ENCODE measurements around the gene ARHGAP6. TPM values are rescaled to one million over a fixed set of nuclear protein-coding genes. Genes with fewer than 3 reads are reported as not detected.
"Not testable (repeated sequence)": the region's sequence is repeated elsewhere in the genome, so short reads cannot be mapped to it uniquely, and the experiment has no call there.

Gene ARHGAP6
- total and polyA plus RNA-seq, 9 of the 15 experiments (the other 6 are each of a cell fraction or from before 2014, with no cell fraction given) = 12.5 to 63.6 (median 41.8) TPM

DNA sequence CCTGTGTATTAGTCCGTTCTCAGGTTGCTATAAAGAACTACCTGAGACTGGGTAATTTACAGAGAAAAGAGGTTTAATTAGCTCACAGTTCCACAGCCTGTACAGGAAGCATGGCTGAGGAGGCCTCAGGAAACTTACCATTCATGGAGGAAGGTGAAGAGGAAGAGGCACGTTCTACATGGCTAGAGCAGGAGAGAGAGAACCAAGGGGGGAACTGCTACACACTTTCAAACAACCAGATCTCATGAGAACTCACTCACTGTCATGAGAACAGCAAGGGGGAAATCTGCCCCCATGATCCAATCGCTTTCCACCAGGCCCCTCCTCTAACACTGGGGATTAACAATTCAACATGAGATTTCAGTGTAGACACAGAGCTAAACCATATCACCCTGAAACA is 51.5 kb downstream of the ARHGAP6 start:
- H3K4me1 ChIP-seq (replicated peaks in 1 of 2; ENCODE audit: control insufficient read depth in 2 of 2, insufficient read depth in 2 of 2, low read length in 2 of 2); in situ Hi-C loops (cut with MboI); H3K9ac ChIP-seq (ENCODE audit: insufficient read depth in 1 of 2, low read depth in 2 of 2, low read length in 2 of 2); POLR2A ChIA-PET; CTCF ChIA-PET (ENCODE audit: low intra/inter-chr PET ratio); H2AFZ ChIP-seq (ENCODE audit: low read depth, low read length); DNase-seq (ENCODE audit: extremely low read depth in 1 of 4, low spot score in 3 of 4); H4K20me1 ChIP-seq (replicated peaks; ENCODE audit: control insufficient read depth, insufficient read depth, low read length); H3K4me3 ChIP-seq; FAIRE-seq; H3K27ac ChIP-seq (ENCODE audit: extremely low read depth, low read depth, low read length); ATAC-seq; H3K4me2 ChIP-seq (ENCODE audit: insufficient read depth, low read length); H3K36me3 ChIP-seq (ENCODE audit: control insufficient read depth, insufficient read depth, low read length); intact Hi-C loops (cut with micrococcal nuclease); H3K9me3 ChIP-seq (replicated peaks; ENCODE audit: control insufficient read depth, insufficient read depth, low read depth, low read length); BruUV-seq (replicated peaks); H3K9me1 ChIP-seq (ENCODE audit: control insufficient read depth, insufficient read depth, low read length); H3K79me2 ChIP-seq (ENCODE audit: control insufficient read depth, insufficient read depth, low read length); H3K27me3 ChIP-seq (ENCODE audit: control insufficient read depth in 2 of 2, insufficient read depth in 2 of 2, low read length in 2 of 2): not testable (repeated sequence)
- 0% methylated on average over 2 of the region's 3 CpGs for WGBS (ENCODE audit: insufficient coverage, low coverage, missing lambda C conversion rate)
- TF ChIP-seq ZNF431 (CRISPR knock-in tag; IDR thresholded peaks at IDR 0.05) = peak; percentile 94

DNA sequence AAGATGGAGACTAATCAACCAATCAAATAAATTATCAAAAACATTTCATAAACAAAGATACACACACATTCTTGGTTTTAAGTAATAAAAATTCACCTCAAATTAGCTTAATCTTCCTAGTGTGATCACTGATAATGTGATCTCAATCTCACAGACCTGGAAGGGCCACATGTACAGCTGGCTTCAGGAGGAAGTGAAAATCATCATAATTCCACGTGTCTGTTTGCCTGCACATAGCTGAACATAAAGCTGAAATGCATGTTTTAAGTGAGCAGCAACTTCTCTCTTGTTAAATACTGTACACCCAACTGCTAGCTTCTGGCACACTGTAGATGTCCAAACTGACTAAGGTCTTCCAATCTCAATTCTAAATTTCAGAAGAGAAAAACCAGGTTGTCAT is 53.8 kb downstream of the ARHGAP6 start:
- H3K4me1 ChIP-seq (replicated peaks in 1 of 2; ENCODE audit: control insufficient read depth in 2 of 2, insufficient read depth in 2 of 2, low read length in 2 of 2) = no peaks in the 10 kb centered on the region
- H3K27ac ChIP-seq (ENCODE audit: extremely low read depth, low read depth, low read length) = no peak overlapping the region
- no peaks in the 10 kb centered on the region for H3K9me1 ChIP-seq (ENCODE audit: control insufficient read depth, insufficient read depth, low read length)
- no peak overlapping the region for H2AFZ ChIP-seq (ENCODE audit: low read depth, low read length)
- H3K4me2 ChIP-seq (ENCODE audit: insufficient read depth, low read length) = no peak overlapping the region
- ATAC-seq (no peak), FAIRE-seq (no peak), DNase-seq (ENCODE audit: extremely low read depth in 1 of 4, low spot score in 3 of 4) (no peak)
- BruUV-seq (replicated peaks) = no TSS peak
- ChIA-PET POLR2A (interaction anchor here (0.6 kb wide), 2 partner anchors 38 to 305 kb away, joined by 4 read pairs; no protein-coding TSS in a partner anchor), CTCF (ENCODE audit: low intra/inter-chr PET ratio) (no interaction called here)
- H3K9ac ChIP-seq (ENCODE audit: insufficient read depth in 1 of 2, low read depth in 2 of 2, low read length in 2 of 2) = no peak overlapping the region
- H3K9me3 ChIP-seq (replicated peaks; ENCODE audit: control insufficient read depth, insufficient read depth, low read depth, low read length) = no peaks in the 10 kb centered on the region
- H4K20me1 ChIP-seq (replicated peaks; ENCODE audit: control insufficient read depth, insufficient read depth, low read length) = no peaks in the 10 kb centered on the region
- in situ Hi-C loops (cut with MboI) = no loop called here
- H3K4me3 ChIP-seq = no peak overlapping the region
- H3K79me2 ChIP-seq (ENCODE audit: control insufficient read depth, insufficient read depth, low read length) = no peaks in the 10 kb centered on the region
- H3K36me3 ChIP-seq (ENCODE audit: control insufficient read depth, insufficient read depth, low read length) = no peaks in the 10 kb centered on the region
- intact Hi-C loops (cut with micrococcal nuclease) = no loop called here
- WGBS (ENCODE audit: insufficient coverage, low coverage, missing lambda C conversion rate) = 0% methylated on average over 1 of the region's 1 CpG
- no peaks in the 10 kb centered on the region for H3K27me3 ChIP-seq (ENCODE audit: control insufficient read depth in 2 of 2, insufficient read depth in 2 of 2, low read length in 2 of 2)
- TF ChIP-seq FOXA1 (IDR thresholded peaks at IDR 0.05; ENCODE audit: borderline replicate concordance) (no peak), ZNF3 (CRISPR knock-in tag; IDR thresholded peaks at IDR 0.05) (no peak), TCFL5 (CRISPR knock-in tag; conservative IDR thresholded peaks at IDR 0.05) (no peak), SREBF2 (CRISPR knock-in tag; IDR thresholded peaks at IDR 0.05) (no peak), PYGO2 (tag; IDR thresholded peaks at IDR 0.05) (no peak), KAT7 (CRISPR knock-in tag; IDR thresholded peaks at IDR 0.05; ENCODE audit: borderline replicate concordance) (no peak), RBM25 (IDR thresholded peaks at IDR 0.05; ENCODE audit: low read depth, low read length, severe bottlenecking) (no peak), ZKSCAN8 (CRISPR knock-in tag; IDR thresholded peaks at IDR 0.05) (no peak), ZFPM2 (CRISPR knock-in tag; IDR thresholded peaks at IDR 0.05) (no peak), MTF1 (CRISPR knock-in tag; IDR thresholded peaks at IDR 0.05; ENCODE audit: borderline replicate concordance) (no peak)
- TF ChIP-seq, protein P1, sequence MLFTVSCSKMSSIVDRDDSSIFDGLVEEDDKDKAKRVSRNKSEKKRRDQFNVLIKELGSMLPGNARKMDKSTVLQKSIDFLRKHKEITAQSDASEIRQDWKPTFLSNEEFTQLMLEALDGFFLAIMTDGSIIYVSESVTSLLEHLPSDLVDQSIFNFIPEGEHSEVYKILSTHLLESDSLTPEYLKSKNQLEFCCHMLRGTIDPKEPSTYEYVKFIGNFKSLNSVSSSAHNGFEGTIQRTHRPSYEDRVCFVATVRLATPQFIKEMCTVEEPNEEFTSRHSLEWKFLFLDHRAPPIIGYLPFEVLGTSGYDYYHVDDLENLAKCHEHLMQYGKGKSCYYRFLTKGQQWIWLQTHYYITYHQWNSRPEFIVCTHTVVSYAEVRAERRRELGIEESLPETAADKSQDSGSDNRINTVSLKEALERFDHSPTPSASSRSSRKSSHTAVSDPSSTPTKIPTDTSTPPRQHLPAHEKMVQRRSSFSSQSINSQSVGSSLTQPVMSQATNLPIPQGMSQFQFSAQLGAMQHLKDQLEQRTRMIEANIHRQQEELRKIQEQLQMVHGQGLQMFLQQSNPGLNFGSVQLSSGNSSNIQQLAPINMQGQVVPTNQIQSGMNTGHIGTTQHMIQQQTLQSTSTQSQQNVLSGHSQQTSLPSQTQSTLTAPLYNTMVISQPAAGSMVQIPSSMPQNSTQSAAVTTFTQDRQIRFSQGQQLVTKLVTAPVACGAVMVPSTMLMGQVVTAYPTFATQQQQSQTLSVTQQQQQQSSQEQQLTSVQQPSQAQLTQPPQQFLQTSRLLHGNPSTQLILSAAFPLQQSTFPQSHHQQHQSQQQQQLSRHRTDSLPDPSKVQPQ (CRISPR knock-in tag; IDR thresholded peaks at IDR 0.05; ENCODE audit: borderline replicate concordance) = no peak
- TF ChIP-seq, protein P2, sequence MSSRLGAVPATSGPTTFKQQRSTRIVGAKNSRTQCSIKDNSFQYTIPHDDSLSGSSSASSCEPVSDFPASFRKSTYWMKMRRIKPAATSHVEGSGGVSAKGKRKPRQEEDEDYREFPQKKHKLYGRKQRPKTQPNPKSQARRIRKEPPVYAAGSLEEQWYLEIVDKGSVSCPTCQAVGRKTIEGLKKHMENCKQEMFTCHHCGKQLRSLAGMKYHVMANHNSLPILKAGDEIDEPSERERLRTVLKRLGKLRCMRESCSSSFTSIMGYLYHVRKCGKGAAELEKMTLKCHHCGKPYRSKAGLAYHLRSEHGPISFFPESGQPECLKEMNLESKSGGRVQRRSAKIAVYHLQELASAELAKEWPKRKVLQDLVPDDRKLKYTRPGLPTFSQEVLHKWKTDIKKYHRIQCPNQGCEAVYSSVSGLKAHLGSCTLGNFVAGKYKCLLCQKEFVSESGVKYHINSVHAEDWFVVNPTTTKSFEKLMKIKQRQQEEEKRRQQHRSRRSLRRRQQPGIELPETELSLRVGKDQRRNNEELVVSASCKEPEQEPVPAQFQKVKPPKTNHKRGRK (tag; IDR thresholded peaks at IDR 0.05) = no peak
